ENCODE data around the gene KCTD1.
A peak's percentile ranks its signal among the peaks of the same experiment; 100 is the strongest.

KCTD1 gene

DNA sequence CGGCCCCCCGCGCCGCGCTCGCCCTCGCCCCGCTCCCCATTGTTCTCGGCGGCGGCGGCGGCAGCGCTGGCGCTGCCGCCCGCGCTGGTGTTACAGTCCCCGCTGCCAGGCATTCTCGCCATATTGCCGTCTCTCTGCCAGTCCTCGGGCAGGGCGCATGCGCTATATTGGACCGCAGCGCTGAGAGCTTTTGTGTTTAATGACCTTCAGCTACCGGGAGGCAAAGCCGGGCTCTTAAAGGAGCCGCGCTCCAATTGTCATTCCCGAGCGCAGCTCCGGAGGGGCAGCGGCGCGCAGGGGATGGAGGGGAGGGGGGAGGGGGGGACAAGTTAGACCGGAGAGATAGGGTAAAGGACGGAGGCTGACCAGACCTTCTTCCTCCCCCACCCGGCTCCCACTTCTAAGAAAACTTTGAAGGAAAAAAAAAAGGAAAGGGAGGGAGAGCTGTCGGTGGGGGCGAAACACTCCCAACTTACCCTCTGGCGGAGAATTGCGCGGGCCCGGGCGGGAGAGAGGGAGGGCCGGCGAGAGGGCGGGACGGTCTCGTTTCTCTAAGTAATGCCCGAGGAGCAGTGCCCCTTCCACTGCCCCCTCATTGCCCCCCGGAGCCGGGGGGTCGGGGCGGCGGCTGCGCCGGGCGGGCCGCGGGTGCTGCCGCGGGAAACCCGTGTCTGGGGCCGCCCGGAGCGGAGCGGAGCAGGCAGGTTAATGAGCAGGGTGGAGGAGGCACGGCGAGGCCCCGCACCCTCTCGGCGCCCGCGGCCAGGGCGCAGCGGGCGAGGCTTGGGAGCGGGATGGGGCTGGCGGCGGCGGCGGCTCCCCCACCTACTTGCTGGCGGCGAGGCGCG, at the start of gene KCTD1:
Gene KCTD1, minus strand, starts transcription at position 139 of the 848 bp plus-strand sequence. Its CDS starts 17 bp downstream, at position 122.
- TF ChIP-seq, protein P1, sequence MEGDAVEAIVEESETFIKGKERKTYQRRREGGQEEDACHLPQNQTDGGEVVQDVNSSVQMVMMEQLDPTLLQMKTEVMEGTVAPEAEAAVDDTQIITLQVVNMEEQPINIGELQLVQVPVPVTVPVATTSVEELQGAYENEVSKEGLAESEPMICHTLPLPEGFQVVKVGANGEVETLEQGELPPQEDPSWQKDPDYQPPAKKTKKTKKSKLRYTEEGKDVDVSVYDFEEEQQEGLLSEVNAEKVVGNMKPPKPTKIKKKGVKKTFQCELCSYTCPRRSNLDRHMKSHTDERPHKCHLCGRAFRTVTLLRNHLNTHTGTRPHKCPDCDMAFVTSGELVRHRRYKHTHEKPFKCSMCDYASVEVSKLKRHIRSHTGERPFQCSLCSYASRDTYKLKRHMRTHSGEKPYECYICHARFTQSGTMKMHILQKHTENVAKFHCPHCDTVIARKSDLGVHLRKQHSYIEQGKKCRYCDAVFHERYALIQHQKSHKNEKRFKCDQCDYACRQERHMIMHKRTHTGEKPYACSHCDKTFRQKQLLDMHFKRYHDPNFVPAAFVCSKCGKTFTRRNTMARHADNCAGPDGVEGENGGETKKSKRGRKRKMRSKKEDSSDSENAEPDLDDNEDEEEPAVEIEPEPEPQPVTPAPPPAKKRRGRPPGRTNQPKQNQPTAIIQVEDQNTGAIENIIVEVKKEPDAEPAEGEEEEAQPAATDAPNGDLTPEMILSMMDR (IDR thresholded peaks at IDR 0.05; ENCODE audit: low read depth, low read length): no peak
- peak within 1 kb of the TSS; percentile 73 for H3K4me3 ChIP-seq (replicated peaks in 1 of 2; ENCODE audit: low read depth in 2 of 2, low read length in 2 of 2)
- DNase-seq (ENCODE audit: low read depth in 2 of 2): peak; percentile 92

GRCh38 chr18:26593365-26594320, 45.3 kb upstream of the KCTD1 start:
- TF ChIP-seq, protein P1 (IDR thresholded peaks at IDR 0.05; ENCODE audit: low read depth, low read length): no peak
- no peak for DNase-seq (ENCODE audit: low read depth in 2 of 2)
- H3K4me3 ChIP-seq (replicated peaks in 1 of 2; ENCODE audit: low read depth in 2 of 2, low read length in 2 of 2): no peak overlapping the region

DNA sequence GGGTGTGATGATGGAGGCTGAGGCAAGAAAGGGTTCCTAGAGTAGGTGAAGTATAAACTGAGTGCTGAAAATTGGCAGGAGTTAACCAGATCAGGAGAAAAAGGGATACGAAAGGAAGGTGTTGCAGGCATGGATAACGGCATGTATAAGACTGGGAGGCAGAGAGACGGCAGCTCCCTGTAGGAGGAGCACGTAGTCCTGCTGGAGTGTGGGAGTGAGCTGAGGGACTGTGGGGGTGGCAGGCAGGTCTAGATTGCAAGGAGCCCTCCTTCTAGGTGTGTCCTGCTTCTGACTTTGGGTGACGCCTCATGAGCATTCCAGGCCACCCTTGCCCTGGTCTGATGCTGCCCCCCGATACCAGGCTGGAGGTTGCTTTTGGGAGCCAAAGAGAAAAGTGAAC, 36.4 kb upstream of the KCTD1 start:
- no peak for DNase-seq (ENCODE audit: low read depth in 2 of 2)
- no peak overlapping the region for H3K4me3 ChIP-seq (replicated peaks in 1 of 2; ENCODE audit: low read depth in 2 of 2, low read length in 2 of 2)
- TF ChIP-seq, protein P1 (IDR thresholded peaks at IDR 0.05; ENCODE audit: low read depth, low read length): no peak

- peak in 1 of 2 donors; percentile 8 for DNase-seq (ENCODE audit: low read depth in 2 of 2)
- TF ChIP-seq, protein P1 (IDR thresholded peaks at IDR 0.05; ENCODE audit: low read depth, low read length): no peak
- H3K4me3 ChIP-seq (replicated peaks in 1 of 2; ENCODE audit: low read depth in 2 of 2, low read length in 2 of 2): no peak overlapping the region
Observed at GRCh38 chr18:26579941-26580618, 31.7 kb upstream of the KCTD1 start.

GRCh38 chr18:26575865-26576217, 27.5 kb upstream of the KCTD1 start:
- no peak for DNase-seq (ENCODE audit: low read depth in 2 of 2)
- no peak overlapping the region for H3K4me3 ChIP-seq (replicated peaks in 1 of 2; ENCODE audit: low read depth in 2 of 2, low read length in 2 of 2)
- TF ChIP-seq, protein P1 (IDR thresholded peaks at IDR 0.05; ENCODE audit: low read depth, low read length): no peak
